Fibroblast of lung (primary cell): ENCODE measurements around the gene RPP40. TPM values are rescaled to one million over a fixed set of nuclear protein-coding genes. Genes with fewer than 3 reads are reported as not detected.

Experiments
- DNase-seq, 2 donors: peaks; one replicate each; pipeline versions ENCODE4 v3.0.0 to v3.0.0-alpha.2; 2010; ENCODE audit warnings: low read depth in 2 of 2
- H2AFZ ChIP-seq: 2 replicates; pipeline ENCODE4 v1.5.1; 2012; ENCODE audit warnings: low read length, control low read depth, inconsistent platforms
- H3K27ac ChIP-seq: 2 replicates; pipeline ENCODE4 v1.5.1; 2011; ENCODE audit warnings: low read length, control low read depth; ENCODE audit not compliant: insufficient read depth
- H3K27me3 ChIP-seq: 2 replicates; pipeline ENCODE4 v1.5.1; 2011; ENCODE audit warnings: mild to moderate bottlenecking, low read length; ENCODE audit not compliant: control insufficient read depth, insufficient read depth
- H3K36me3 ChIP-seq: 2 replicates; pipeline ENCODE4 v1.5.1; 2011; ENCODE audit warnings: low read length; ENCODE audit not compliant: control insufficient read depth, insufficient read depth
- H3K4me1 ChIP-seq: 2 replicates; pipeline ENCODE4 v1.5.1; 2011; ENCODE audit warnings: low read length; ENCODE audit not compliant: control insufficient read depth, insufficient read depth; ENCODE audit errors: extremely low read depth
- H3K4me2 ChIP-seq: 2 replicates; pipeline ENCODE4 v1.5.1; 2011; ENCODE audit warnings: low read length, control low read depth; ENCODE audit not compliant: insufficient read depth; ENCODE audit errors: extremely low read depth
- H3K4me3 ChIP-seq, 4 experiments: fragments of 200-600 bp in 1 of 4; sonication (generic) in 1 of 4; replicated peaks in 1 of 4; 2 replicates each; pipeline ENCODE4 v1.5.1; 2011 to 2016; ENCODE audit warnings: low read length in 4 of 4, low read depth in 3 of 4, mild to moderate bottlenecking in 3 of 4, control low read depth in 2 of 4, inconsistent platforms in 1 of 4, mixed read lengths in 1 of 4; ENCODE audit not compliant: insufficient read depth in 1 of 4; ENCODE audit errors: control extremely low read depth in 1 of 4
- H3K79me2 ChIP-seq: 2 replicates; pipeline ENCODE4 v1.5.1; 2012; ENCODE audit warnings: mild to moderate bottlenecking, low read length, inconsistent platforms; ENCODE audit not compliant: control insufficient read depth, insufficient read depth
- H3K9ac ChIP-seq: 2 replicates; pipeline ENCODE4 v1.5.1; 2011; ENCODE audit warnings: mild to moderate bottlenecking, low read length, control low read depth; ENCODE audit not compliant: insufficient read depth
- H3K9me3 ChIP-seq: 2 replicates; pipeline ENCODE4 v1.5.1; 2012; ENCODE audit warnings: low read depth, low read length; ENCODE audit not compliant: control insufficient read depth, insufficient read depth
- H4K20me1 ChIP-seq: 2 replicates; pipeline ENCODE4 v1.5.1; 2011; ENCODE audit warnings: low read length; ENCODE audit not compliant: control insufficient read depth, insufficient read depth; ENCODE audit errors: extremely low read depth
- EZH2 ChIP-seq: IDR thresholded peaks from 2 replicates; pipeline ENCODE4 v1.5.1; 2012; ENCODE audit warnings: low read length, control low read depth, mild to moderate bottlenecking; ENCODE audit errors: missing control alignments
- polyA plus RNA-seq, 2 donors: library from polyadenylated mRNA; depleted of rRNA in 1 of 2; stranded (reverse) in 1 of 2; unstranded in 1 of 2; fragments of >200 nt; gene quantifications; 2 replicates each; pipeline ENCODE4 v1.2.1, GENCODE V29; 2011 to 2012; ENCODE audit warnings: missing spikeins in 1 of 2
- total RNA-seq: library from RNA; depleted of rRNA; stranded (reverse); fragments of >200 nt; gene quantifications from 2 replicates; pipeline ENCODE4 v1.2.1, GENCODE V29; 2014
- TF ChIP-seq, protein P1 (sequence below), 2 donors: IDR thresholded peaks in 1 of 2; conservative IDR thresholded peaks in 1 of 2; 1 replicate in 1 of 2; 2 replicates in 1 of 2; pipeline ENCODE4 v1.5.1; 2011 to 2012; ENCODE audit warnings: low read length in 2 of 2, control low read depth in 1 of 2, inconsistent platforms in 1 of 2, low read depth in 1 of 2, mild to moderate bottlenecking in 1 of 2

Gene RPP40
- total and polyA plus RNA-seq, 2 donors (not counting 1 experiment from before 2014, with no cell fraction given): 8.3 to 27.6 TPM

DNA sequence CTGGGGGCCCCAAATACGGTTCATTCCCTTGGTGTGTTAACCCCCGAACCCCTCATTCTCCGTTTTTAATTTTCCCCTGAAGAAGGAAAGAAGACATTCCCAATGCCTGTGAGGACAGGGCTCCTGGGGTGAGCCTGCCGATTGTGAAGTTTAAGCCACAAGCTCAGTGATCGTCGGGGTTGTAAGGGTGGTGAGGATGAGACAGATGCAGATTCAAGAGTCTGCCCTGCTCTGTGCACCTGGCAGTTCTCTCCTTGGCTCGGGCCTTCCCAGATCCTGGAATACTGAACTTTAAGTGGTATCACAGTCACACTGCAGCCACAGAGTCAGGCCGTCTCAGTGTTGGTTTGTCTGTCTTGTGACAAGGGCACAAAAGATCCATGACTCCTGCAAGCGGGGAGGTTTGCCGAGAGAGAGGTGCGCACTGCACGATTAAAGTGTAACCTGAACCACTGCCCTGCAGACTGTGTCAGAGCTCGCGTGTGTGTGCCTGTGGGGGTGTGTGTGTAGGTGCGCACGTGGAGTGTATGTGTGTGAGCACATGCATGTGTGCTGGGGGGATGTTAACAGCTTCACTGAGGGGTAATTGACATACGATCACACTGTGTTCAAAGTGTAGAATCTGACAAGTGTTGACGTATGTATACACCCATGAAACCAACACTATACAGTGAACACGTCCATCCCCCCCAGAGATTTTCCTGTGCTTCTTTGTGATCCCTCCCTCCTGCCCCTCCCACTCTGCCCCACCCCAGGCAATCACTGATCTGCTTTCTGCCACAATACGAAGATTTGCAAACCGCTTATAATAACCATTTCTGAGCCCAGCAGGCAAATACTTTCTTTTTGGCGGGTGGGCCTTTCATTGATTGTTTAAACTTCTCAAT lies 38.9 kb downstream of the RPP40 start:
- Histone ChIP-seq H4K20me1 (no peaks in the 10 kb centered on the region), H3K4me2 (no peak overlapping the region), H3K4me3 (no peak overlapping the region), H3K9ac (no peak overlapping the region), H3K27me3 (no peaks in the 10 kb centered on the region), H2AFZ (no peak overlapping the region), H3K4me1 (no peaks in the 10 kb centered on the region), H3K36me3 (no peaks in the 10 kb centered on the region), H3K27ac (no peak overlapping the region), H3K79me2 (no peaks in the 10 kb centered on the region), H3K9me3 (no peaks in the 10 kb centered on the region)
- no peak for TF ChIP-seq EZH2
- TF ChIP-seq, protein P1, sequence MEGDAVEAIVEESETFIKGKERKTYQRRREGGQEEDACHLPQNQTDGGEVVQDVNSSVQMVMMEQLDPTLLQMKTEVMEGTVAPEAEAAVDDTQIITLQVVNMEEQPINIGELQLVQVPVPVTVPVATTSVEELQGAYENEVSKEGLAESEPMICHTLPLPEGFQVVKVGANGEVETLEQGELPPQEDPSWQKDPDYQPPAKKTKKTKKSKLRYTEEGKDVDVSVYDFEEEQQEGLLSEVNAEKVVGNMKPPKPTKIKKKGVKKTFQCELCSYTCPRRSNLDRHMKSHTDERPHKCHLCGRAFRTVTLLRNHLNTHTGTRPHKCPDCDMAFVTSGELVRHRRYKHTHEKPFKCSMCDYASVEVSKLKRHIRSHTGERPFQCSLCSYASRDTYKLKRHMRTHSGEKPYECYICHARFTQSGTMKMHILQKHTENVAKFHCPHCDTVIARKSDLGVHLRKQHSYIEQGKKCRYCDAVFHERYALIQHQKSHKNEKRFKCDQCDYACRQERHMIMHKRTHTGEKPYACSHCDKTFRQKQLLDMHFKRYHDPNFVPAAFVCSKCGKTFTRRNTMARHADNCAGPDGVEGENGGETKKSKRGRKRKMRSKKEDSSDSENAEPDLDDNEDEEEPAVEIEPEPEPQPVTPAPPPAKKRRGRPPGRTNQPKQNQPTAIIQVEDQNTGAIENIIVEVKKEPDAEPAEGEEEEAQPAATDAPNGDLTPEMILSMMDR (conservative IDR thresholded peaks at IDR 0.05 in 1 of 2, IDR thresholded peaks at IDR 0.05 in 1 of 2; ENCODE audit: low read depth in 1 of 2, low read length in 2 of 2): no peak
- no peak for DNase-seq

DNA sequence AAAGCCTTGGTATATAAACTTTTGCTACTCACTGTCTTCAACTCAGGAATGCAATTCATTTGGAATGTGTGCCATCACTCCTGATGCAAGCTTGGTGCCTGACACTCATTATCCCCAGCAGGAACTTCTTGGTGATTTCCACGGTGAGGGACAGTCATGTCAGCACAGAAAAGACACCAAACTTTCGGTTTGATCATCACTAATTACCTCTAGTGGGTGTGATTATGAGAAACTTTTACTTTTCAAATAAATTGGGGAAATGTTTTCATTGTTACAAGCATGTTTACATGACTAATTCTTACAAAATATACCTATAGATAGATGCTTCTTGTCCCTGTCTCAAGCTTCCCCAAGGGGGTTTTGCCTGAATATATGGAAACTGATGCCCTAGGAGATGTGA lies 40.9 kb downstream of the RPP40 start:
- H3K27ac ChIP-seq: no peak overlapping the region
- H4K20me1 ChIP-seq: no peaks in the 10 kb centered on the region
- no peak overlapping the region for H3K4me3 ChIP-seq
- H3K36me3 ChIP-seq: no peaks in the 10 kb centered on the region
- no peak for TF ChIP-seq EZH2
- TF ChIP-seq, protein P1 (conservative IDR thresholded peaks at IDR 0.05 in 1 of 2, IDR thresholded peaks at IDR 0.05 in 1 of 2; ENCODE audit: low read depth in 1 of 2, low read length in 2 of 2): no peak
- no peaks in the 10 kb centered on the region for H3K9me3 ChIP-seq
- H3K27me3 ChIP-seq: no peaks in the 10 kb centered on the region
- no peak overlapping the region for H3K9ac ChIP-seq
- H3K4me2 ChIP-seq: no peak overlapping the region
- H2AFZ ChIP-seq: no peak overlapping the region
- H3K4me1 ChIP-seq: no peaks in the 10 kb centered on the region
- DNase-seq: no peak
- H3K79me2 ChIP-seq: no peaks in the 10 kb centered on the region

DNA sequence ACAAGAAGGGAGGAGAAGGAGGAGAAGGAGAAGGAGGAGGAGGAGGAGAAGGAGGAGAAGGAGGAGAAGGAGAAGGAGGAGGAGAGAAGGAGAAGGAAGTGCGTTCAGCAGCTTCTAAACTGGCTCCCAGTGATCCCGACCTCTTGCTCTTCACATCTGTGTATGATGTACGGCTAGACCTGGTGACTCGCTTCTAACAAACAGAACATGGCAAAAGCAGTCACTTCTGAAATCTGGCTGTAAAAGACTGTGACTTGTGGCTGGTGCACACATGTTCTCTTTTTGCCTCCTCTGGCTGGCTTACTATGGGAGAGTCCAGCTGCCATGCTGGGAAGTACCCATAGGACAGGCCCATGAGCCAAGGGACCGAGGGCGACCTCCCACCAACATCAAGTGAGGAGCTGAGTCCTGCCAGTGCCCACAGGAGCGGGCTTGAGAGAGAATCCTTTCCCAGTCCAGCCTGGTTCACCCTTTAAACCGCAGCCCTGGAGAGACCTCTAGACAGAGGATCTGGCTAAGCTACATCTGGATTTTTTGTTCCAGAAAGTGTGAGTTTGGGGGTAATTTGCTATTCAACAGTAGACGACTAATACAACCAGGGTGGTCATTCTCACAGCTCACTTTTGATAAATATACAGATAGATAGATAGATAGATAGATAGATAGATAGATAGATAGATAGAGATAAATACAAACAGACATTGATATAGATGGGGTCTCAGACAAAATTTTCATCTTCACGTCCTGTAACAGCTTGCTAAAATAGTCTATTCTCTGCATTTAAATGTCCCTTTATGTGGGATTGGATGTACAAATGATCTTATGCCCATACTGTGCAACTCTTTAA lies 42.3 kb downstream of the RPP40 start:
- DNase-seq: peak in 1 of 2 donors; percentile 33
- no peaks in the 10 kb centered on the region for H4K20me1 ChIP-seq
- no peak overlapping the region for H3K9ac ChIP-seq
- no peaks in the 10 kb centered on the region for H3K4me1 ChIP-seq
- H3K4me2 ChIP-seq: no peak overlapping the region
- no peak overlapping the region for H3K27ac ChIP-seq
- no peaks in the 10 kb centered on the region for H3K36me3 ChIP-seq
- no peak overlapping the region for H3K4me3 ChIP-seq
- H3K79me2 ChIP-seq: no peaks in the 10 kb centered on the region
- no peaks in the 10 kb centered on the region for H3K9me3 ChIP-seq
- TF ChIP-seq EZH2: no peak
- TF ChIP-seq, protein P1 (conservative IDR thresholded peaks at IDR 0.05 in 1 of 2, IDR thresholded peaks at IDR 0.05 in 1 of 2; ENCODE audit: low read depth in 1 of 2, low read length in 2 of 2): no peak
- no peaks in the 10 kb centered on the region for H3K27me3 ChIP-seq
- H2AFZ ChIP-seq: no peak overlapping the region
